ENCODE results near the gene EPAS1.

DNA sequence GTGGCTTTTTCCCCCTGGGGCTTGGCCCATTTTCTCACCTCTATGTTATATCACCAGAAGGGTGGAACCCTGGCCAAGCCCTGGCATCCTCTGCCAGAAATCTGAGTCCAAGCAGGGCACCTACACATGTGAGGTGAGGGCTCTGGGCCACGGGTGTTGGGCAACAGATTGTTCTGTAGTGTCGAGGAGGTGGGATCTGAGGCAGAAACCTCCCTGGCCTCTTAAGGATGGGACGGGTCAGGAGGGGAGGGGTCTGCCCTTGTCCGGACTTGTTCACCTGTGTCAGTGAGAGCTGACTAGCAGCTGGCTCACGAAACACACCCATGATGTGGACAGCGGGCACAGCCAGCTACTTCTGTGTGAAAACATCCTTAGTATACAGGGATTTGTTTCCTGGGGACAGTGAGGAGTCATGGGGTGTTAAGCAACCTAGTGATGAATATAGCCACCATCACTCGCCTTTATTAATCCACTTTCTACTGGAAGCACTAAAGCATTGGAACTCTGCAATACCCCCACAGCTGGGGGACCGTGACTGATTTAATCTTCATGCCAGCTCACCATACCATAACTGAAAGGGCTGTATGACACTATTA, 35.6 kb downstream of the EPAS1 start:
- TF ChIP-seq, protein P1, sequence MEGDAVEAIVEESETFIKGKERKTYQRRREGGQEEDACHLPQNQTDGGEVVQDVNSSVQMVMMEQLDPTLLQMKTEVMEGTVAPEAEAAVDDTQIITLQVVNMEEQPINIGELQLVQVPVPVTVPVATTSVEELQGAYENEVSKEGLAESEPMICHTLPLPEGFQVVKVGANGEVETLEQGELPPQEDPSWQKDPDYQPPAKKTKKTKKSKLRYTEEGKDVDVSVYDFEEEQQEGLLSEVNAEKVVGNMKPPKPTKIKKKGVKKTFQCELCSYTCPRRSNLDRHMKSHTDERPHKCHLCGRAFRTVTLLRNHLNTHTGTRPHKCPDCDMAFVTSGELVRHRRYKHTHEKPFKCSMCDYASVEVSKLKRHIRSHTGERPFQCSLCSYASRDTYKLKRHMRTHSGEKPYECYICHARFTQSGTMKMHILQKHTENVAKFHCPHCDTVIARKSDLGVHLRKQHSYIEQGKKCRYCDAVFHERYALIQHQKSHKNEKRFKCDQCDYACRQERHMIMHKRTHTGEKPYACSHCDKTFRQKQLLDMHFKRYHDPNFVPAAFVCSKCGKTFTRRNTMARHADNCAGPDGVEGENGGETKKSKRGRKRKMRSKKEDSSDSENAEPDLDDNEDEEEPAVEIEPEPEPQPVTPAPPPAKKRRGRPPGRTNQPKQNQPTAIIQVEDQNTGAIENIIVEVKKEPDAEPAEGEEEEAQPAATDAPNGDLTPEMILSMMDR (IDR thresholded peaks at IDR 0.05) = no peak
- no peak for TF ChIP-seq POLR2A (IDR thresholded peaks at IDR 0.05)

Data from heart left ventricle (tissue), 13 donors.